Adipose tissue (tissue), 3 donors: ENCODE data around the gene TMEM53. TPM values are rescaled to one million over a fixed set of nuclear protein-coding genes. Genes with fewer than 3 reads are reported as not detected.

Experiments used
- H3K27ac ChIP-seq: one replicate; pipeline ENCODE4 v1.5.1; 2013; ENCODE audit warnings: low read depth, low read length
- WGBS, 3 donors: extraction: QIAGEN DNeasy Blood & Tissue Kit; methylation state at CpG; one replicate each; pipeline ENCODE4 v1.1.7; 2013; 5-methylcytosine and 5-hydroxymethylcytosine counted together
- polyA plus RNA-seq, 3 donors: library from polyadenylated mRNA; stranded (reverse); fragments of 200-250 nt; gene quantifications; one replicate each; pipeline ENCODE4 v1.2.3, GENCODE V29; 2013
- donor health status: healthy with polysubstance abuse.
- donor health status: Bipolar disorder and iron deficiency.
- donor health status: healthy.

TMEM53 gene
- polyA plus RNA-seq, 3 donors, result 9.0 to 24.6 (median 13.3) TPM

GRCh38 chr1:44640200-44640853 is 34.0 kb downstream of the TMEM53 start:
- no peak overlapping the region for H3K27ac ChIP-seq
- WGBS, 3 donors, result 74 to 89% (median 85%) methylated on average over 24 of the region's 24 CpGs

DNA sequence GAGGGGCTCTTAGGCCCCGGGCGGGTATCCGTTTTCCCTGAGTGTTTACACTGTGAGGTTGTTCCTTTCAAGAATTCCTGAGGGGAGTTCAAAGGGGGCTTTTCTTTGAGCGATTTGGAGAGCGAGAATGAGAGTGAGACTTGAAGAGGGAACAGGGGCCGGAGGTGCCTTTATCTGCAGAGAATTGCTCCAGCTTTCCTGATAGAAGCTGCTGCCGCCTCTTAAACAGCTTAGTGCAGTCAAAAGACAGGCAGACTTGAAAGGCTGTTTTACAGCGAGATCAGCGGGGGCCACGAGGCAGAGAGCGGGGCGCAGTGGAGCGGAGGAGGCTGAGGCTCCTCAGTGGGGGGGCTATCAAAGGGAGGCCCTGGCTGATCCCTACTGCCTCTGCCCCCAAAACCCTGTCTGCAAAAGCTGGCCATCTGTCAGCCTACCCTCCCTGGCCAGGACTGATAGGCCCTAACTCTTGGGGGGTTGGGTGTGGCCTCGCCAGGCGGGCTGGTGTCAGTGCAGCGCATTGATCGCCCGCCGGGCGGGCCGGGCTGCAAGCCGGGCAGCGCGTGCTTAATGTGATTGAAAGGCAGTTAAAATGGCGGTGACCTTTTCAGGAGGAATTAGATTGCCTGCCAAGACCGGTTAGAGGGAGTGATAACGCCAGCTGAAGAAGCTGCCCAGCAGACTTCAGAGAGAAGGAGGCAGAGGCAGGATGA is 36.4 kb downstream of the TMEM53 start:
- H3K27ac ChIP-seq, result no peak overlapping the region
- 79 to 83% (median 82%) methylated on average over 27 of the region's 27 CpGs for WGBS, 3 donors

DNA sequence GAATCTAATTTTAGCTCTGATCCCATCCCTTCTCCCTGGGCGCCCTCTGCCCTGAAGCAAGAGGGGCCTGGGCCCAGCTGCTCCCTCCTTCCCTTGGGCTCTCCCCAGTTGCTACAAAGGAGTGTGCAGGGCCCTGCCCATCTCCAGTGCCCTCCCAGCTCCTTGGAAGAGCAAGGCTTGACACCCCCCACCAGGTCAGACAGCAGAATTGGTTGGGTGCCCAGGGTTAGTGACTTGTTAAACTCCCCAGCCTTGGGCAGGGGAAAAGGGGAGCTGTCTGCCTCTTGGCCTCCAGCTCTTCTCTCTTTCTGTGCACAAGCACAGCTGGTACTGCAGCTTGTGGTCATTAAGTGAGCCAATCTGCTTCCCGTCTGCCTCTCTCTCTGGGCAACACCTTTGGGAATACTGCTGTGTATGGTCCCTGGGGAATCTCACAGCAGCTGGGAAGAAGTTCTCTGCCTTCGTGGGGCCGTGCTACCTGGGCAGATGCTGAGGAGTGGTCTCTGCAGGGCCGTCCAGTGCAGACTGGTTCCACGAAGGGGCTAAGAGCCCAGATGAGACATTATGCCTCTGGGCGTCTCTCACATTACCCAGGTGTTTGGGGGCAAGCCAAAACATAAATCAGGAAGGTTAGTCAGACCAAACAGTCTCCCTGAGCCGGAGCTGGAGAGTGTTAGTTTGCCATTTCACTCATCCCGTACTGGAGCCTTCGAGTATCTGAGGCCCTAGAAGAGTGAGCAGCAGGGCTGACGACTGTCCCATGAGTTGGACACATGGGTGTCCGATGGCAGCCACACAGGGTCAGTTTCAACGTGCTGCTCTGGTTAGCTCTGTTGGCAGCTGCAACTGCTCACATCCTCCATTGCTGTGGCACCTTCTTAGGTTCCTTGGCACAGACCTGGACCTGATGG is 37.3 kb downstream of the TMEM53 start:
- WGBS, 3 donors, result 75 to 82% (median 76%) methylated on average over 13 of the region's 13 CpGs
- no peak overlapping the region for H3K27ac ChIP-seq

DNA sequence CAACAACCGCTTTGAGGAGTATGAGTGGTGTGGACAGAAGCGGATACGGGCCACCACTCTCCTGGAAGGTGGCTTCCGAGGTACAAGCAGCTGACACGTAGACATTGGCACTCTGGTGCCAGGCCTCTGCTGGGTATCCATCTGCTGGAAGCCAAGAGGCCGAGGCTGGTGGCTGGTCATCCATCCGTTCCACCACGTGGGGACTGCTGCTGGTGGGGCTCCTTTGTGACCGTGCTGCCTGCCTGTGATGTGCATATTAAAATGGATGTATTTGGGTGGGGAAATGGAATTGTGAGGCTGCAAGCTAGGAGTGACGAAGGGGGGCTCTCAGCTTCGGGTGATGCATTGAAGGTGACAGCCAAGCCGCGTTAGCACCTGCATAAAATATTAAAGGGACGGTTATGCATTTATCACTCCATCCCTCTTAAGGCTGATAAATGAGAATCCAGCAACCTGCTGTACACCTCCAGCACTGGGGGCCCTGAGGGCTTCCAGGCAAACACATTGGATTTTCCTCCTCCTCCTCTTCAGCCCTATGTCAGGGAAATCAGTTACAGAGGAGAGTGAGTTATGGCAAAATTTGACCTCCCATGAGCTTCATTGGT is 38.1 kb downstream of the TMEM53 start:
- WGBS, 3 donors, result 91 to 94% (median 92%) methylated on average over 14 of the region's 14 CpGs
- no peak overlapping the region for H3K27ac ChIP-seq

DNA sequence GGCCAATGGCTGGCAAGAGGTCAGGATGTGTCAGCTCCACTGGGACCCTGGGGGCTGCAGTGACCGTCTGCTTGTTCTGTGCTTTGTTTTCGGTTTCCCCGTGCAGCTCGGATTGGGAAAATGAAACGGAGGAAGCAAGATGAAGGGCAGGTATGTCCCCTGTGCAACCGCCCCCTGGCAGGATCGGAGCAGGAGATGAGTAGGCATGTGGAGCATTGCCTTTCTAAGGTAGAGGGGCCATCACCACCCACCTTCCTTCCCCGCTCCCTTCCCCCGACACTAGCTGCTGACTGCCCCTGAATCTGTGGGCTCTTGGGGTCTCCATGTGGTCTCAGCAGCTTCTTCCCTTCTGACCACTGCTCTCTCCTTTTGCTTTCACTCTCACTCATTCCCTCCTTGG is 38.8 kb downstream of the TMEM53 start:
- WGBS, 3 donors, result 83 to 96% (median 86%) methylated on average over 8 to 9 of the region's 9 CpGs

DNA sequence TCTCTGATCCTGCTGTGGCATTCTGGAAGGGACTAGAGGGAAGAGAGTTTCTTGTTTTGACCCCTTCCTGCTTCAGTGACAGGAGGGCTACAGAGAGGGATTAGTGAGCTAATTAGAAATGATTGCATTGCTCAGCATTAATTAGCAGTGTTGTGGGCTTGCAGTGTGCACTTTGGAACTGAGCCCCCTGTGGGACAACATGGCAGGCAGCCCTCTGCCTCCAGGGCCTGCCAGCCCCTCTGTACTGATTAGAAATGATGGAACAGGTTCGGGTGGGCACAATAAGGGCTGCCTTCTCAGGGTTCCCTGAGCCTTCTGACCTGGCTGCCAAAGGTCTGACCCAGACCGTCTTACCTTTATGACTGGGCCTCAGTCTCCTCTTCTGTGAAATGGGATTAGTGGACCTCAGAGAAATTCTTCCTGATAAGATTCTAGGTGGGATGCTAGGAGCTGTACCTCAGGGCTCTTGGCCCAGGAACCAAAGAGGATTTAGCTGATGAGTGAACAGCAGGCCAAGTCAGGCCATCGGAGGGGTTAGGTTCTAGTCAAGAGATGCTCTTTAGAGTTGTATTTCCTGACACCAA is 39.6 kb downstream of the TMEM53 start:
- 91 to 95% (median 93%) methylated on average over 3 of the region's 3 CpGs for WGBS, 3 donors
- no peak overlapping the region for H3K27ac ChIP-seq

More for the DNA sequence above, 38.8 kb downstream of the TMEM53 start:
- H3K27ac ChIP-seq, result no peak overlapping the region

GRCh38 chr1:44632598-44632997 is 41.7 kb downstream of the TMEM53 start:
- no peak overlapping the region for H3K27ac ChIP-seq
- WGBS, 3 donors, result 12 to 30% (median 22%) methylated on average over 9 of the region's 9 CpGs

DNA sequence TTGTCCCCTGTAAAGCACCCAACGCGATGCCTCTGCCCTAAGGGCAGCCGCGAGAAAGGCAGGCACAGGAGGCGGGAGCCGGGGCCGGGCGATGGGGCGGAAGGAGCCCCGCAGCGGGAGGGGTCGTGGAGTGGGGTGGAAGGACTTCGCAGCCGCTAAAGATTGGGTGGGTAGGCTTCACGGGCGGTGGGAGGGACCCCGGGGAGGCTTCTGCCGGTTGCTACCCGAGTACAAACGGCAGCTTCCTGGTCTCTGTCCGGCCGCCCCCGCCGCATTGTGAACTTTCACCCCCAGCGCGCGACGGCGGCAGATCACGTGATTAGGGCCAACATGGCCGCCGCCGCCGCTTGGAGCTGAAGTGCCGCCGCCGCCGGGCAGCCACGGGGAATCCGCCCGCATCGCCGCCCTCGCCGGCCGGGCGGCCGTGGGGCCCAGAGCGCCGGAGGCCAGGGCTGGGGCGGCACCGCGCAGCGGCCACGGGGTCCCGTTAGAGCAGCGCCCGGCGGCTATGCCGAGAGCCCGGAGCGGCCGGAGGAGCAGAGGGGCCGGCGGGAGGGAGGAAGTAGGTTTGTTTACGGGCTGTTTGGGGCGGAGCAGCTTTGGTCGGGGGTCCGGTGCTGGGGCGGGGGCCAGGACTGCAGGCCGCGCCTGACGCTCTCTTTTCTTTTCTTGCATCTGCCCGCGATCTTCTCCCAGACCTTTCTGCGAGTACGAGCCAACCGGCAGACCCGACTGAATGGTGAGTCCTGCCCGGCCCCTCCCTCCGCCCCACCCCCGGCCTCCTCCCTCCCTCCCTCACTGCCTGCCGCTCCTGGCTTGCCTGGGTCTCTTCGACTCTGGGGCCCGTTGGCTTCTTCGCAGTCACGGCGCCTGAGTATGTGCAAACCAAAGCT is 42.4 kb downstream of the TMEM53 start:
- WGBS, 3 donors, result 1% methylated on average over 84 to 87 of the region's 88 CpGs
- H3K27ac ChIP-seq, result peak overlapping the region; percentile 85

- WGBS, 3 donors, result 12 to 18% (median 17%) methylated on average over 8 of the region's 8 CpGs
Observed at GRCh38 chr1:44631333-44631646, 43.0 kb downstream of the TMEM53 start.

GRCh38 chr1:44630116-44630515 is 44.2 kb downstream of the TMEM53 start:
- H3K27ac ChIP-seq, result no peak overlapping the region
- WGBS, 3 donors, result 88 to 96% (median 92%) methylated on average over 2 of the region's 2 CpGs

More at GRCh38 chr1:44631333-44631646, 43.0 kb downstream of the TMEM53 start:
- H3K27ac ChIP-seq, result peak overlapping the region; percentile 85

DNA sequence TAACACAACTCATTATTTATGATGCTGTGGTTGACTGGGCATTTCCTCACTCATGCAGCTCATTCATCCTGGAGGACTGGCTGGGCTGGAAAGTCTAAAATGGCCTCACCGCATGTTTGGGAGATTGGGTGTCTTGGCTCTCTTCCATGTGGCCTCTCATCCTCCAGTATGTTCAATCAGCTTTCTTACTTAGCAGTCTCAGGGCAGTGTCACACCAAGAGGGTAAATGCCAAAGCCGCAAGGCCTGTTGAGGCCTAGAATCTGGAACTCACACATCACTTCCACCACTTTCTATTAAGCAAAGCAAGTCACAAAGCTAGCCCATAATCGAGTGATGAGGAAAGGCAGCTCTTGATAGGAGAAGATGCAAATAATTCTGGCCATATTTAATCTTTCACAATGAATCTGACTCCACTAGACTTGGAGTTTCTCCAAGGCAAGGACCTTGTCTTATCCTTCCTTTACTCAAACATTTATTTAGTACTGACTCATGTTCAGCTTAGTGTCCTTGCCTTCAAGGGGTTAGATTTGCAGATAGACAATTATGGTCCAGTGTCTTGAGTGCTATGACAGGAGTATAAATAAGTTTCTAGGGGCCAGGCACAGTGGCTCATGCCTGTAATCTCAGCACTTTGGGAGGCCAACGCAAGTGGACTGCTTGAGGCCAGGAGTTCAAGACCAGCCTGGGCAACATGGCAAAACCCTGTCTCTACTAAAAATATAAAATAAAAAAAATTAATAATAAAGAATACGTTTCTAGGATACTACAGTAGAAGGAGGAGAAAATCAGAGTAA is 45.1 kb downstream of the TMEM53 start:
- H3K27ac ChIP-seq, result no peak overlapping the region
- WGBS, 3 donors, result 66 to 92% (median 90%) methylated on average over 5 of the region's 5 CpGs

DNA sequence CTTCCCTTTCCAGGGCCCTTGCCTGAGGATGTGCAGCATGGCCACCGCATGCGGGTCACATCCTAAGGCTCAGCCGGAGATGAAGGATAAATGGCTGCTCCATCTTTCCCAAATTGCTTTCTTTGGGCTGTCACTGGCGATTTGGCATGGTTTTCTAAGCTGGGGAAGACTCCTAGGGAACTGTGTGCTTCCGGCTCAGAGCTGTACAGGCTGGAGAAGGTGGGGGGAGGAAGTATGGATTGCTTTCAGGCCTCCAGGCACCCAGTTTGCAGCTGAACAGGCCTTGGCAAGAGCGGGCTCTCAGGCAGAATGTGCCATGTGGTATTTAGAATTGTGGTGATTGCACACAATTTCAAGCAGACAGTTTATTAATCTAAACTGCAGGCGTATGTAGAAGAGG is 48.9 kb downstream of the TMEM53 start:
- whole genome bisulfite sequencing, 3 donors, result 89 to 93% (median 92%) methylated on average over 7 of the region's 7 CpGs
- H3K27ac ChIP-seq, result no peak overlapping the region

DNA sequence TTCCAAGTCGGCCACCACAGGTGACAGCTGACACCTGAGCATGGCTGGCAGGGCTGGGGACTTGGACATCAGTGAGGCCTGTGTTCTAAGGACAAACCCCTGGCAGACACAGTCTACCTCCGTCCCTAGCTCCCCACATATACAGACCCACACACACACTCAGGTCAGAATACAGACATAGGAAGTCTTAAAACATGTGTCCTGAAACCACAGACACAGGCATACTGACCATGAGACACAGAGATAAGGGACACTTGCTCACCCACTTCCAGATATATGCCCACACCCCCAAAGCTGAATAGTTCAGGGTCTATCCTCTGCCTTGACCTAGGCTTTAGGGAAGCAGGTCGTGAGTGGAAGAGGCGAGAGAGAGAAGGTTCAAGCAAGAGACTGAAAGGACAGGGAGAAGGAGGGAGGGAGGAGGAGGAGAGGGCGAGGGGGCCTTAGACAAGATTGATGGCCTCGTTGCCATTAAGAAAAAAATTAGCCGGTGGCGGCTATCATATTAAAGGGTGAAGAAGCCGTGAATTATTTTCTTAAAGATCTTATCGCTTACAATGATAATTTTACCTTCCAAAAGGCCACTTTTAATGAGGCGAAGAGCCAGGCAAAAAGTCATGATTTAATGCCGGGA is 49.9 kb downstream of the TMEM53 start:
- no peak overlapping the region for H3K27ac ChIP-seq
- 80 to 87% (median 86%) methylated on average over 12 of the region's 12 CpGs for WGBS, 3 donors

GRCh38 chr1:44621841-44622286 is 52.4 kb downstream of the TMEM53 start:
- no peak overlapping the region for H3K27ac ChIP-seq
- WGBS, 3 donors, result 87 to 94% (median 89%) methylated on average over 15 of the region's 15 CpGs

DNA sequence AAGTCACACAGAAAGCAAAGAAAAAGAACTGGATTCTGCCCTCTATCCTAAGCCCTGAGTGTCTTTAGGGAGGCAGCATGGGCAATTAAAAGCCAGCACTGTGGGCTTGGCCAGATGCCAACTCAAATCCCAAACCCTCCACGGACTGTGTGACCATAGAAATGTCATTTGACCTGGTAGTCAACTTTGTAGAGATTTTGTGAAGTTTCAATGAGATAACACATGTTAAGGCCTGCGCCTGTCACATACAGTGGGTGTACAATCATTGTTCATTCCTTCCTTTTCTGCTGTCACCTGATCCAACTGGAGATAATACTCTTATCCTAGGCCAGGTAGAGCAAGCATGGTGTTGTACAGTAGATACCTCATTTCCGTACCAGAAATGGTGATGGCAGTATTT is 54.2 kb downstream of the TMEM53 start:
- H3K27ac ChIP-seq, result no peak overlapping the region
- WGBS, 3 donors, result 82 to 87% (median 83%) methylated on average over 3 of the region's 3 CpGs

DNA sequence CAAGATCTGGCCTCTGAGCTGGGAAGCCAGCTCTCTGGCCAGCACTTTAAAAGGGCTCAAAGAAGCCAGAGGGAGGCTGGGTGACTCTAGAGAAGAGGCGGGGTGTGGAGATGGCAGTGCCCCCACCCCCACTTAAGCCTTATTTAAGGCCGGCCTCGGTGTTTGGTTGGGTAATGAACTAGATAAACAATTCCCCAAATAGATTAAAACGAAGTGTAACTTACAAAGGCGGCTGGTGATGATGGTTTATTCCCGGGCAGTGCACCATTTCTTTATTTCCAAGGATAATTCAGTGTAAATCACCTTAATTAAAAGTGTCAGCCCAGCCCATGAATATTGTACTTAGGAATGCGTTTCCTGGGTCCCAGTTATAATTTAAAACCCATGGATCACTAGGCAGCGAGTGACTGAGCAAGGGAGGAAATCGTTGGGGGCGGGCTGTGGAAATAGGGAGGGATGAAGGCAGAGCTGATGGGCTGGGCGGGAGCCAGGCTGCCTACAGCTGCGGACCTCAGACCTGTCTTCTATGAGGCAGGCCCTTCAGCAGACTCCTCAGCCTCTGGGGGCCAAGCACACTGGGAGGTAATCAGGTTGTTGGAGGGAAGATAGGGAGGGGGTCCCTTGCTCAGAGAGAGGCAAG is 54.9 kb downstream of the TMEM53 start:
- H3K27ac ChIP-seq, result no peak overlapping the region
- 60 to 69% (median 66%) methylated on average over 12 of the region's 12 CpGs for WGBS, 3 donors
